ENCODE data around the gene MAN1C1. TPM values are rescaled to one million over a fixed set of nuclear protein-coding genes. Genes with fewer than 3 reads are reported as not detected.

MAN1C1 gene
- total RNA-seq, 1 donor from 2014 or later = 5.4 TPM

- Mint-ChIP-seq H3K9me3 (ENCODE audit: unreplicated experiment) (peaks cover 2% of the 10 kb centered on the region), H3K36me3 (ENCODE audit: unreplicated experiment) (peaks cover 6% of the 10 kb centered on the region), H3K4me3 (ENCODE audit: unreplicated experiment) (no peak overlapping the region), H3K4me1 (ENCODE audit: low read depth, unreplicated experiment) (peaks cover 31% of the 10 kb centered on the region), H3K27ac (ENCODE audit: unreplicated experiment) (no peak overlapping the region), H3K27me3 (ENCODE audit: unreplicated experiment) (peaks cover 2% of the 10 kb centered on the region)
- DNase-seq = no peak
- TF ChIP-seq, protein P1, sequence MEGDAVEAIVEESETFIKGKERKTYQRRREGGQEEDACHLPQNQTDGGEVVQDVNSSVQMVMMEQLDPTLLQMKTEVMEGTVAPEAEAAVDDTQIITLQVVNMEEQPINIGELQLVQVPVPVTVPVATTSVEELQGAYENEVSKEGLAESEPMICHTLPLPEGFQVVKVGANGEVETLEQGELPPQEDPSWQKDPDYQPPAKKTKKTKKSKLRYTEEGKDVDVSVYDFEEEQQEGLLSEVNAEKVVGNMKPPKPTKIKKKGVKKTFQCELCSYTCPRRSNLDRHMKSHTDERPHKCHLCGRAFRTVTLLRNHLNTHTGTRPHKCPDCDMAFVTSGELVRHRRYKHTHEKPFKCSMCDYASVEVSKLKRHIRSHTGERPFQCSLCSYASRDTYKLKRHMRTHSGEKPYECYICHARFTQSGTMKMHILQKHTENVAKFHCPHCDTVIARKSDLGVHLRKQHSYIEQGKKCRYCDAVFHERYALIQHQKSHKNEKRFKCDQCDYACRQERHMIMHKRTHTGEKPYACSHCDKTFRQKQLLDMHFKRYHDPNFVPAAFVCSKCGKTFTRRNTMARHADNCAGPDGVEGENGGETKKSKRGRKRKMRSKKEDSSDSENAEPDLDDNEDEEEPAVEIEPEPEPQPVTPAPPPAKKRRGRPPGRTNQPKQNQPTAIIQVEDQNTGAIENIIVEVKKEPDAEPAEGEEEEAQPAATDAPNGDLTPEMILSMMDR (IDR thresholded peaks at IDR 0.05; ENCODE audit: partially characterized antibody, unreplicated experiment) = no peak
Measured at GRCh38 chr1:25790472-25790871, 173.9 kb downstream of the MAN1C1 start.

GRCh38 chr1:25792115-25792514 lies 175.5 kb downstream of the MAN1C1 start:
- peaks cover 5% of the 10 kb centered on the region for H3K27me3 Mint-ChIP-seq (ENCODE audit: unreplicated experiment)
- TF ChIP-seq, protein P1 (IDR thresholded peaks at IDR 0.05; ENCODE audit: partially characterized antibody, unreplicated experiment) = no peak
- H3K9me3 Mint-ChIP-seq (ENCODE audit: unreplicated experiment) = peaks cover 2% of the 10 kb centered on the region
- no peak overlapping the region for H3K27ac Mint-ChIP-seq (ENCODE audit: unreplicated experiment)
- peak overlapping the region; percentile 52 for H3K4me3 Mint-ChIP-seq (ENCODE audit: unreplicated experiment)
- H3K4me1 Mint-ChIP-seq (ENCODE audit: low read depth, unreplicated experiment) = peaks cover 38% of the 10 kb centered on the region
- H3K36me3 Mint-ChIP-seq (ENCODE audit: unreplicated experiment) = peaks cover 6% of the 10 kb centered on the region
- DNase-seq = no peak

DNA sequence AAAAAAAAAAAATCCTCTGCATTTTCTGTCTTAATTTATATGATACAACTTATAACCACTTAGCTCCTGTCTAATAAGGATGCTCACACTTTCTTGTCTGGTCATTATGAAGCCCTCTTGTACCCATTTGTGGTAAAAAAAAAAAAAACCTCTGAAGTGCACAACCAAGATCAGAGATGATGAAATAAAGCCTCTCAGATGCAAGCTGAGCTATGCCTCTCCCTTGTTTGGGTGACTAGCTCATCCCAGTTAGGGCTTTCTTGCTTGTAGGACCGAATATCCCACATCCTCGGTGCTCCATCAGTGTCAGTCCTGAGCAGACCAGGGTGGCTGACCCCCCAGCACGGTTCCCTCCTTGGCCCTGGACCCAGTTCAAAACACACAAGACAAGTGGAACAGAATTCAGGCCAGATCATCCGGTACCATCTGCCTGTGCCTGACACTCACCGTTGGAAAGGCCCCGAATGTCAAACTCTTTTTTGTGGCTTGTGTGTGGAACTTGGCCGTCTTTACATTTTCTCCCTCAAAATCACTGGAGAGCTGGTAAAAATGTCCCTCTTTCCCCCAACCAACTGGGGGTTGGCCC lies 177.1 kb downstream of the MAN1C1 start:
- no peak for DNase-seq
- Mint-ChIP-seq H3K4me1 (ENCODE audit: low read depth, unreplicated experiment) (peaks cover 31% of the 10 kb centered on the region), H3K4me3 (ENCODE audit: unreplicated experiment) (no peak overlapping the region), H3K27me3 (ENCODE audit: unreplicated experiment) (peaks cover 7% of the 10 kb centered on the region), H3K36me3 (ENCODE audit: unreplicated experiment) (peaks cover 6% of the 10 kb centered on the region), H3K9me3 (ENCODE audit: unreplicated experiment) (peaks cover 2% of the 10 kb centered on the region), H3K27ac (ENCODE audit: unreplicated experiment) (peak overlapping the region; percentile 46)
- TF ChIP-seq, protein P1 (IDR thresholded peaks at IDR 0.05; ENCODE audit: partially characterized antibody, unreplicated experiment) = no peak

DNA sequence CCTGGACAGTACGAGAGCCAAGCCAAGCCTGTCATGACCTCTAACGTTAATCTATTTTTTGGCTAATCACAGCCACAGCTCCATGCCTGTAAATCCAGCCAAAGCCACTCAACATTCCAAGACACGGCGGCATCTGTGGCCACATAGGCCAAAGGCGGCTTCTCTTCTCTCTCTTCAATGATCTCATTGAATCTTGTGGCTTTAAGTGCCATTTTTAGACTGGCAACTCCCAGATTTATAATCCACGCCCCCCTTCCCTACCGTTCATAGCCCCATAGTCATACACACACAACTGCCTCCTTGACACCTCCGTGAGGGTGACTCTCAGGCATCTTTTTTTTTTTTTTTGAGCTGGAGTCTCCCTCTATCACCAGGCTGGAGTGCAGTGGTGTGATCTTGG lies 177.7 kb downstream of the MAN1C1 start:
- peaks cover 6% of the 10 kb centered on the region for H3K36me3 Mint-ChIP-seq (ENCODE audit: unreplicated experiment)
- peak overlapping the region; percentile 66 for H3K4me3 Mint-ChIP-seq (ENCODE audit: unreplicated experiment)
- peaks cover 2% of the 10 kb centered on the region for H3K9me3 Mint-ChIP-seq (ENCODE audit: unreplicated experiment)
- no peak for DNase-seq
- peaks cover 31% of the 10 kb centered on the region for H3K4me1 Mint-ChIP-seq (ENCODE audit: low read depth, unreplicated experiment)
- H3K27ac Mint-ChIP-seq (ENCODE audit: unreplicated experiment) = no peak overlapping the region
- TF ChIP-seq, protein P1 (IDR thresholded peaks at IDR 0.05; ENCODE audit: partially characterized antibody, unreplicated experiment) = no peak
- H3K27me3 Mint-ChIP-seq (ENCODE audit: unreplicated experiment) = peaks cover 7% of the 10 kb centered on the region

DNA sequence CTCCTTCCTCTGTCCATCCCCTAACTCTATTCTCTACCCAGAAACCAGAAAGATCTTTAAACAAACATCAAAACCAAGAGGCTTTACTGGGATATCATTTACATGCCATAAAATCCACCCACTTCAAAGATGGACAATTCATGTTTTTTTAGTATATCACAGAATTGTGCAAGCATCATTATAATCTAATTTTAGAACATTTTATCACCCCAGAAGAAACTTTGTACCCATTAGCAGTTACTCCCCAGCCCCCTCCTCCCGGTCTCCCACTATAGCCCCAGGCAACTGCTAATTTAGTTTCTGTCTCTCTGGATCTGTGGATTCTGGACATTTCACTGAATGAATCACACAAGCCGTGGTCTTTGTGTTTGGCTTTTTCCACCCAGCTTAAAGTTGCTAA lies 178.6 kb downstream of the MAN1C1 start:
- H3K4me3 Mint-ChIP-seq (ENCODE audit: unreplicated experiment) = peak overlapping the region; percentile 11
- DNase-seq = no peak
- H3K9me3 Mint-ChIP-seq (ENCODE audit: unreplicated experiment) = peaks cover 2% of the 10 kb centered on the region
- H3K27me3 Mint-ChIP-seq (ENCODE audit: unreplicated experiment) = peaks cover 7% of the 10 kb centered on the region
- peak overlapping the region; percentile 60 for H3K27ac Mint-ChIP-seq (ENCODE audit: unreplicated experiment)
- peaks cover 4% of the 10 kb centered on the region for H3K36me3 Mint-ChIP-seq (ENCODE audit: unreplicated experiment)
- H3K4me1 Mint-ChIP-seq (ENCODE audit: low read depth, unreplicated experiment) = peaks cover 31% of the 10 kb centered on the region
- TF ChIP-seq, protein P1 (IDR thresholded peaks at IDR 0.05; ENCODE audit: partially characterized antibody, unreplicated experiment) = no peak
